HG02759 (cell line): Measurements from ENCODE around the gene CD82.
"Not testable (repeated sequence)": the region's sequence is repeated elsewhere in the genome, so short reads cannot be mapped to it uniquely, and the experiment has no call there.

ENCODE experiments used
- ATAC-seq: cut with Tn5 transposase; IDR thresholded peaks from one replicate; pipeline ENCODE4 v1.9.1; 2021; ENCODE audit warnings: mild to moderate bottlenecking, moderate library complexity; ENCODE audit not compliant: unreplicated experiment

The CD82 gene

GRCh38 chr11:44533921-44534711, 31.3 kb upstream of the CD82 start:
- ATAC-seq, result no peak

GRCh38 chr11:44535191-44535980, 30.1 kb upstream of the CD82 start:
- ATAC-seq, result no peak

- ATAC-seq, result no peak
Measured at GRCh38 chr11:44536788-44537516, 28.5 kb upstream of the CD82 start.

- no peak for ATAC-seq
Measured at GRCh38 chr11:44537679-44538078, 27.8 kb upstream of the CD82 start.

- ATAC-seq, result peak; percentile 86
Measured at GRCh38 chr11:44538375-44539054, 26.9 kb upstream of the CD82 start.

- no peak for ATAC-seq
Measured at GRCh38 chr11:44539971-44540370, 25.5 kb upstream of the CD82 start.

- no peak for ATAC-seq
Measured at GRCh38 chr11:44540667-44541066, 24.8 kb upstream of the CD82 start.

GRCh38 chr11:44542372-44542771, 23.1 kb upstream of the CD82 start:
- no peak for ATAC-seq

GRCh38 chr11:44546984-44547383, 18.5 kb upstream of the CD82 start:
- ATAC-seq, result not testable (repeated sequence)

- ATAC-seq, result not testable (repeated sequence)
Measured at GRCh38 chr11:44547534-44547933, 17.9 kb upstream of the CD82 start.

- ATAC-seq, result no peak
Measured at GRCh38 chr11:44548032-44548695, 17.3 kb upstream of the CD82 start.

- ATAC-seq, result not testable (repeated sequence)
Measured at GRCh38 chr11:44548961-44549749, 16.3 kb upstream of the CD82 start.

GRCh38 chr11:44550123-44550522, 15.3 kb upstream of the CD82 start:
- ATAC-seq, result no peak

GRCh38 chr11:44551456-44552139, 13.9 kb upstream of the CD82 start:
- no peak for ATAC-seq

- no peak for ATAC-seq
Measured at GRCh38 chr11:44555031-44555800, 10.2 kb upstream of the CD82 start.

GRCh38 chr11:44556735-44557409, 8.6 kb upstream of the CD82 start:
- ATAC-seq, result peak; percentile 37

- ATAC-seq, result no peak
Measured at GRCh38 chr11:44557464-44557863, 8.0 kb upstream of the CD82 start.
